B cell (primary cell): ENCODE measurements around the gene DPPA3. TPM values are rescaled to one million over a fixed set of nuclear protein-coding genes. Genes with fewer than 3 reads are reported as not detected.

Experiments
- ATAC-seq: fragments of 200-7000 bp; cut with Tn5 transposase; one replicate; pipeline ENCODE4 v1.10.0; 2021; ENCODE audit warnings: low read depth, mild to moderate bottlenecking, moderate number of reproducible peaks, moderate library complexity
- CTCF ChIA-PET: fragments of 350-600 bp; sonication (Branson Sonifier 250); formaldehyde crosslinking; loops from one replicate; lab custom pipeline; 2021; ENCODE audit warnings: antibody characterized with exemption, inconsistent platforms; lab: Charles Lee
- POLR2A ChIA-PET: fragments of 350-600 bp; sonication (Branson Sonifier 250); formaldehyde crosslinking; loops from one replicate; lab custom pipeline; 2021; ENCODE audit warnings: antibody characterized with exemption; lab: Charles Lee
- DNase-seq: peaks from one replicate; pipeline ENCODE4 v3.0.0; 2013
- H2AFZ ChIP-seq: 2 replicates; pipeline ENCODE4 v1.6.1; 2012; ENCODE audit warnings: mild to moderate bottlenecking, low read depth, low read length; ENCODE audit not compliant: insufficient read depth, poor library complexity, severe bottlenecking
- H3K27ac ChIP-seq, 2 donors: 1 replicate in 1 of 2; 2 replicates in 1 of 2; pipeline ENCODE4 v1.5.1; 2012 to 2013; ENCODE audit warnings: low read length in 2 of 2, mild to moderate bottlenecking in 2 of 2, moderate library complexity in 1 of 2
- H3K27me3 ChIP-seq, 4 experiments: fragments of 200-600 bp in 1 of 4; sonication (generic) in 1 of 4; replicated peaks in 1 of 4; 1 replicate in 2 of 4; 2 replicates in 2 of 4; pipeline versions ENCODE4 v1.6.1 to v1.7.0; 2013 to 2016; ENCODE audit warnings: low read length in 3 of 4, mild to moderate bottlenecking in 2 of 4, mixed read lengths in 1 of 4, moderate library complexity in 1 of 4; ENCODE audit not compliant: insufficient read depth in 4 of 4, control insufficient read depth in 3 of 4; ENCODE audit errors: control extremely low read depth in 1 of 4
- H3K36me3 ChIP-seq, 2 experiments: replicated peaks in 1 of 2; 1 replicate in 1 of 2; 2 replicates in 1 of 2; pipeline versions ENCODE4 v1.6.1 to v1.7.1; 2013; ENCODE audit warnings: low read length in 1 of 2; ENCODE audit not compliant: insufficient read depth in 2 of 2, control insufficient read depth in 1 of 2; ENCODE audit errors: control extremely low read depth in 1 of 2, extremely low read depth in 1 of 2
- H3K4me1 ChIP-seq, 2 donors: fragments of 200-600 bp in 1 of 2; sonication (generic) in 1 of 2; 1 replicate in 1 of 2; 2 replicates in 1 of 2; pipeline versions ENCODE4 v1.5.1 to v1.6.1; 2013 to 2017; ENCODE audit warnings: low read length in 2 of 2; ENCODE audit not compliant: control insufficient read depth in 2 of 2, insufficient read depth in 2 of 2
- H3K4me2 ChIP-seq: replicated peaks from 2 replicates; pipeline ENCODE3; 2012; ENCODE audit warnings: mild to moderate bottlenecking, low read depth, low read length; ENCODE audit not compliant: poor library complexity, severe bottlenecking
- H3K4me3 ChIP-seq, 5 experiments: fragments of 200-600 bp in 1 of 5; sonication (generic) in 1 of 5; 1 replicate in 3 of 5; 2 replicates in 2 of 5; pipeline versions ENCODE4 v1.5.1 to v1.7.0; 2011 to 2016; ENCODE audit warnings: low read length in 4 of 5, mild to moderate bottlenecking in 4 of 5, low read depth in 2 of 5, control low read depth in 1 of 5, moderate library complexity in 1 of 5; ENCODE audit not compliant: insufficient read depth in 1 of 5; ENCODE audit errors: control extremely low read depth in 1 of 5, extremely low read depth in 1 of 5
- H3K79me2 ChIP-seq: fragments of 200-600 bp; sonication (generic); one replicate; pipeline ENCODE4 v1.6.0; 2016; ENCODE audit warnings: low read length; ENCODE audit not compliant: control insufficient read depth, insufficient read depth
- H3K9ac ChIP-seq: fragments of 200-600 bp; sonication (generic); 2 replicates; pipeline ENCODE4 v1.6.1; 2017; ENCODE audit warnings: mild to moderate bottlenecking, low read length, moderate library complexity
- H3K9me3 ChIP-seq, 3 donors: one replicate each; pipeline versions ENCODE4 v1.6.1 to v1.7.1; 2013; ENCODE audit warnings: low read length in 2 of 3; ENCODE audit not compliant: control insufficient read depth in 2 of 3, insufficient read depth in 1 of 3; ENCODE audit errors: control extremely low read depth in 1 of 3
- H4K20me1 ChIP-seq: 2 replicates; pipeline ENCODE4 v1.6.0; 2012; ENCODE audit warnings: mild to moderate bottlenecking, low read length; ENCODE audit not compliant: insufficient read depth, control insufficient read depth, poor library complexity, severe bottlenecking
- H3K27ac Mint-ChIP-seq: one replicate; pipeline ENCODE4 v1.8.0; 2021; ENCODE audit warnings: mixed read lengths
- H3K27me3 Mint-ChIP-seq: one replicate; pipeline ENCODE4 v1.8.0; 2021; ENCODE audit warnings: mixed read lengths
- H3K4me1 Mint-ChIP-seq: one replicate; pipeline ENCODE4 v1.8.0; 2021; ENCODE audit warnings: mixed read lengths
- H3K4me3 Mint-ChIP-seq: one replicate; pipeline ENCODE4 v1.8.0; 2021; ENCODE audit warnings: mixed read lengths
- H3K9me3 Mint-ChIP-seq: one replicate; pipeline ENCODE4 v1.8.0; 2022; ENCODE audit warnings: mixed read lengths; ENCODE audit not compliant: insufficient read depth
- EZH2 ChIP-seq: IDR thresholded peaks from 2 replicates; pipeline ENCODE4 v1.6.1; 2012; ENCODE audit warnings: borderline replicate concordance, low read depth, mild to moderate bottlenecking, moderate library complexity, low read length; ENCODE audit not compliant: insufficient read depth, poor library complexity, severe bottlenecking
- WGBS: methylation state at CpG from one replicate; pipeline ENCODE4 v1.1.5; 2013; ENCODE audit warnings: missing lambda C conversion rate; ENCODE audit not compliant: insufficient coverage; 5-methylcytosine and 5-hydroxymethylcytosine counted together
- intact Hi-C: fragments of 100-400 bp; cut with micrococcal nuclease; formaldehyde crosslinking; loops from one replicate; pipeline ENCODE4 v1.10.0; 2022
- polyA plus RNA-seq: library from polyadenylated mRNA; depleted of rRNA; stranded (reverse); fragments of >200 nt; gene quantifications from 2 replicates; pipeline ENCODE4 v1.2.3, GENCODE V29; 2012
- total RNA-seq, 2 donors: library from RNA; stranded (reverse); fragments of 120-200 nt in 1 of 2; gene quantifications; 1 replicate in 1 of 2; 2 replicates in 1 of 2; pipeline versions ENCODE4 v1.2.3 to v1.2.4, GENCODE V29; 2013 to 2022
- TF ChIP-seq, protein P1 (sequence below): fragments of 200-600 bp; IDR thresholded peaks from one replicate; pipeline ENCODE4 v1.8.0; 2022; ENCODE audit warnings: antibody characterized with exemption, mild to moderate bottlenecking

Gene DPPA3
- total and polyA plus RNA-seq, 2 donors (not counting 1 experiment from before 2014, with no cell fraction given): not detected

DNA sequence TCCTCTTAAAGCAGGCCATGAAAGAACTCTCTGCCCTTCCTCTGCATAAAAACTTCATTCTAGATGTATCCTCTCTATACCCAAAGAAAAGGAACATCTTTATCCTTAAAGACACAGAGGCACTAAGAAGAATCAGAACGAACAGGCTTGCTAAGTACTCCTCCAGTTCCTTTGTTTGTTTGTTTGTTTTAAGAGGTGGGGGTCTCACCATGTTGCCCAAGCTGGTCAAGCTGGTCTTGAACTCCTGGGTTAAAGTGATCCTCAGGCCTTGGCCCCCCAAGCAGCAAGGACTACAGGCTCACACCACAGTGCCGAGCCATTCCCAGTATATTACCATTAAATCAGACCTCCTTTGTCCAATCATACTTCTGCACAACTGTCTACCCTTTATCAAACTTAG is 29.7 kb upstream of the DPPA3 start:
- H3K4me1 Mint-ChIP-seq: peaks cover 8% of the 10 kb centered on the region
- intact Hi-C loops: no loop called here
- CTCF ChIA-PET: no interaction called here

DNA sequence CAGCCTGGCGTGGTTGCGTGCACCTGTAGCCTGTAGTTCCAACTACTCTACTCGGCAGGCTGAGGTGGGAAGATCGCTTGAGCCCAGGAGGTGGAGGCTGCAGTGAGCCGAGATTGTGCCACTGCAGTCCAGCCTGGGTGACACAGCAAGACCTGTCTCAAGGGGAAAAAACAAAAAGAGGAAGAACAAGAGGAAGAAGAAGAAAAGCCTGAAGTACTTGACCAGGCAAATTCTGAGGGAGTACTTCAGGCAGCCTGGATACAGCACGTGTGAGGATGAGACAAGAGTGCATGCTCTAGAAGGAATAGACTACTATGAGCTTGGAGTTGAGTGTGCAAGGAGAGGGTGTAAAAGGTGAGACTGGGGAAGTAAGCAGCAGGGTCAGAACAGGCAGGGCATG is 17.4 kb upstream of the DPPA3 start:
- no peak for TF ChIP-seq EZH2
- TF ChIP-seq, protein P1, sequence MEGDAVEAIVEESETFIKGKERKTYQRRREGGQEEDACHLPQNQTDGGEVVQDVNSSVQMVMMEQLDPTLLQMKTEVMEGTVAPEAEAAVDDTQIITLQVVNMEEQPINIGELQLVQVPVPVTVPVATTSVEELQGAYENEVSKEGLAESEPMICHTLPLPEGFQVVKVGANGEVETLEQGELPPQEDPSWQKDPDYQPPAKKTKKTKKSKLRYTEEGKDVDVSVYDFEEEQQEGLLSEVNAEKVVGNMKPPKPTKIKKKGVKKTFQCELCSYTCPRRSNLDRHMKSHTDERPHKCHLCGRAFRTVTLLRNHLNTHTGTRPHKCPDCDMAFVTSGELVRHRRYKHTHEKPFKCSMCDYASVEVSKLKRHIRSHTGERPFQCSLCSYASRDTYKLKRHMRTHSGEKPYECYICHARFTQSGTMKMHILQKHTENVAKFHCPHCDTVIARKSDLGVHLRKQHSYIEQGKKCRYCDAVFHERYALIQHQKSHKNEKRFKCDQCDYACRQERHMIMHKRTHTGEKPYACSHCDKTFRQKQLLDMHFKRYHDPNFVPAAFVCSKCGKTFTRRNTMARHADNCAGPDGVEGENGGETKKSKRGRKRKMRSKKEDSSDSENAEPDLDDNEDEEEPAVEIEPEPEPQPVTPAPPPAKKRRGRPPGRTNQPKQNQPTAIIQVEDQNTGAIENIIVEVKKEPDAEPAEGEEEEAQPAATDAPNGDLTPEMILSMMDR: no peak
- peaks cover 5 to 10% of the 10 kb centered on the region in 2 donors for H3K4me1 ChIP-seq
- peaks cover 10% of the 10 kb centered on the region for H3K4me1 Mint-ChIP-seq

More for the DNA sequence above, 29.7 kb upstream of the DPPA3 start:
- no peaks in the 10 kb centered on the region for H3K79me2 ChIP-seq
- H3K9ac ChIP-seq: no peak overlapping the region
- 100% methylated on average over 1 of the region's 2 CpGs for WGBS
- no peaks in the 10 kb centered on the region for H3K27me3 ChIP-seq
- H3K4me3 Mint-ChIP-seq: no peak overlapping the region
- POLR2A ChIA-PET: no interaction called here
- H3K27ac ChIP-seq: no peak overlapping the region
- H3K4me3 ChIP-seq: no peak overlapping the region
- no peaks in the 10 kb centered on the region for H3K9me3 ChIP-seq
- DNase-seq (no peak), ATAC-seq (no peak)
- H3K9me3 Mint-ChIP-seq: no peaks in the 10 kb centered on the region
- H3K36me3 ChIP-seq: no peaks in the 10 kb centered on the region
- no peak overlapping the region for H3K27ac Mint-ChIP-seq
- H4K20me1 ChIP-seq: no peaks in the 10 kb centered on the region
- H3K4me2 ChIP-seq: no peak overlapping the region
- peaks cover 6% of the 10 kb centered on the region for H3K27me3 Mint-ChIP-seq
- H3K4me1 ChIP-seq: peaks cover 4 to 5% of the 10 kb centered on the region in 2 donors
- no peak for TF ChIP-seq EZH2
- TF ChIP-seq, protein P1: no peak
- H2AFZ ChIP-seq: no peak overlapping the region

More for the DNA sequence above, 17.4 kb upstream of the DPPA3 start:
- H3K27me3 Mint-ChIP-seq: peaks cover 20% of the 10 kb centered on the region
- no peak for ATAC-seq
- DNase-seq: no peak
- H2AFZ ChIP-seq: no peak overlapping the region
- H3K4me3 ChIP-seq: no peak overlapping the region
- no peaks in the 10 kb centered on the region for H3K79me2 ChIP-seq
- ChIA-PET CTCF (no interaction called here), POLR2A (no interaction called here)
- H3K27me3 ChIP-seq: peaks cover 0 to 4% (median 2%) of the 10 kb centered on the region in 4 experiments
- no peak overlapping the region for H3K27ac Mint-ChIP-seq
- H3K4me3 Mint-ChIP-seq: no peak overlapping the region
- H3K36me3 ChIP-seq: no peaks in the 10 kb centered on the region
- H3K27ac ChIP-seq: no peak overlapping the region
- no peaks in the 10 kb centered on the region for H4K20me1 ChIP-seq
- no peaks in the 10 kb centered on the region for H3K9me3 Mint-ChIP-seq
- intact Hi-C loops: no loop called here
- no peaks in the 10 kb centered on the region for H3K9me3 ChIP-seq
- no peak overlapping the region for H3K9ac ChIP-seq
- no peak overlapping the region for H3K4me2 ChIP-seq
- 7% methylated on average over 3 of the region's 6 CpGs for WGBS
